Activated naive CD8-positive, alpha-beta T cell treated with anti-CD3 and anti-CD28 coated beads, Interleukin-2, amount 50 U/mL, for 16 hours (primary cell): ENCODE results near the gene PDHB.

ENCODE experiments used
- DNase-seq: peaks from one replicate; pipeline ENCODE4 v3.0.0-alpha.2; 2020; ENCODE audit warnings: low read depth, low spot score

The PDHB gene

GRCh38 chr3:58403513-58404109 is 30.0 kb downstream of the PDHB start:
- DNase-seq: no peak

- DNase-seq: no peak
These were observed 34.8 kb downstream of the PDHB start for GRCh38 chr3:58398669-58399333.

- no peak for DNase-seq
These were observed 39.3 kb downstream of the PDHB start for GRCh38 chr3:58394339-58394738.

- no peak for DNase-seq
These were observed 41.5 kb downstream of the PDHB start for GRCh38 chr3:58392181-58392580.

GRCh38 chr3:58391156-58391865 is 42.3 kb downstream of the PDHB start:
- DNase-seq: no peak

DNA sequence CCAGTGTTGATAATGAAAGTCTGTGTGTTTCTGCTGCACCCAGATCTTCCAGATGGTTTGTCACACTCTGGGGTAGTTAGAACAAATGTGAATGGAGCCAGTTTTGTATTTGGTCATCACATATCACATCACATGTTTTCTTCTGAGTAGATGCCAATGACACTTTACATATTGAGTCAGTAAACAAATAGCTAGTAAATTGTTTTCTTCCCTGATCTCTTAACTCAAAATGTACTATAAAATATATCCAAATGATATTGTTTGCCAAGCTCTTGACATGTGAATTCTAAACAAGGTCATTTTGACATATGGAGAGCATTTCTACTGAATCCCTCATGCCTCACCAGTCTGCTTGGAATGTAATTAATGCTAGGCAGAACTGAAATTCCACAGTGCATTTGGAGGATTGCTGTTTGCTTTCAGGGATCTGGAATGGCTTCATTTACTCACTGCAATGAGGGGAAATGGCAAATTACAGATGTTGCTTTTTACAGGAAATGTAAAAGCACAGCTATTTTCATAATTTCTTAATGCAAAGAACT is 45.0 kb downstream of the PDHB start:
- DNase-seq: no peak

- DNase-seq: no peak
These were observed 45.7 kb downstream of the PDHB start for GRCh38 chr3:58387650-58388546.

DNA sequence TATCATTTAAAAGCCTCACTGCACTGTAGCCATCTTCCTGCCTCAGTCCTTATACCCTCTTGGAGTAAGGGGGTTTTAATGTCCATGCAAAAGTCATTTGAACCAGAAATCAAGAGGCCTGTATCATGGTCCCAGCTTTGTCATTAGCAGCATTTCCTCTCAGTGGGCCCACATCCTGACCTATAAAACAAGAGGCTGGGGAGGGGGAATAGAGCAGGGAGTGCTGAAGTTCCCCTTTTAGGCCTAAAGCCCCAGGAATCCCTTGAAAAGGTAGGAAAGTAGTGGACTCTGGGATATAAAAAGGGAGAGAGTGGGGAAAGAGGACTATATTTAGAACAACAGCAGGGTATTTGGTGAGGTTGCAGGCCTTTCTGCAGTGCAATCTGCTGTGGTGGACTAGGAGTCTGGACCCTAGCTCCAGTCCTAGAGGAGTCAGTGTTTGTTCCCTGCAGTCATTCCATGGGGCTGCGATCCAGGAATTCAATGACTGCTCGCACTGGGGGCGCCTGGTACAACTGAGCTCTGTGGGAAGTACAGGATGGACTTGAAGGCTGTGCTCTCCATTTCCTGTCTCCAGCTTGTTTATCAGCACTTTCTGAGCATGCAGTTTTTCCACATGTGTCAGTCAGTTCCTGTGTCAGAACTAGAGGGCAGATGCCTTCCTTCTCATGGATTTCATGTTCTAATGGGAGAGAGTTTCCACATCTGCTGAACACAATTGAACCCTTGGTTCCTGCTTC is 46.8 kb downstream of the PDHB start:
- no peak for DNase-seq

DNA sequence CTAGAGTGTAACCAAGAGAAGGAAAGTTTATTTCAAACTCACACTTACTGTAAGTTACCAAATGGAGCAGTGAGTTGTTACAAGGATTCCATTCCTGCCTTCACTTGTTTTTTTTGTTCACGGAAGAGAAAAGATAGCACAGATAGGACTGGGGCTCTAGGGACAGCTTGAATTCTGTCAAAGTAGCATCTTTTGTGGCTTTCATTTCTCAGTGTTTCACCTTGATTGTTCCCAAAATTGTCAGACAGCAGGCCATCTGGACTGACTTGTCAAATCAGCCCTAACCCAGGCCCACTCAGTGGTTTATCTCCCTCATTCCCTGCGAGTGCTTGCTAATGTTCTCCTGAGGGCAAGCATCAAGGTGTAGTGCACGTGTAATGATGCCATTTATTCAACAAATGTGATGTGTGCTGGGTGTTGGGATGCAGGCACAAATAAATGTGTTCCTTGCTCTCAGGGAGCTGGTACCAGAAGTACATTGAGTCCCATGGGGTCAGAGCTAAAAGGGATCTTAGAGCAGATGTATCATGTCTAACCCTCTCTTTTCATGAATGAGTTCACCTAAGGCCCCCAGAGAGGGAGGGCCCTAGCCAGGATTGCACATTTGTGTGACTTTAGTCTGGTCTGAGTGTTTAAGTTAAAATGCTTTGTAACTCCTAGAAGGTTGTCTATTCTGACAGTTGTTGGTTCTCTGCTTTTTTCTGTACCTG is 49.1 kb downstream of the PDHB start:
- no peak for DNase-seq

DNA sequence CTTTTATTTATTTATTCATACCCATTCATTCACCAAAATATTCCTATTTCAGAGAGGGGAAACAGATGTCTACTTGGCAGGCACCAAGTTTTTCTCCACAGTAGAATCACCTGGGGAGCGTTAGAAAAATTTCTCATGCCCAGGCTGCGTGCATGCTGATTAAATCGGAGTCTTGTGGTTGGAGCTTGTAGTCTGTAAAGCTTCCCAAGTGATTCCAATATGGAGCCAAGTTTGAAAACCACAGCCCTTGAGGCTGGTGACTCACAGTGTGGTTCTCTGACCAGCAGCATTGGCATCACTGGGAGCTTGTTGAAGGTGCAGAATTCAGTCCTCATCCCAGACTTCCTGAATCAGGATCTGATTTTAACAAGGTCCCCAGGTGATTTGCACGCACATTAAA is 49.7 kb downstream of the PDHB start:
- no peak for DNase-seq

DNA sequence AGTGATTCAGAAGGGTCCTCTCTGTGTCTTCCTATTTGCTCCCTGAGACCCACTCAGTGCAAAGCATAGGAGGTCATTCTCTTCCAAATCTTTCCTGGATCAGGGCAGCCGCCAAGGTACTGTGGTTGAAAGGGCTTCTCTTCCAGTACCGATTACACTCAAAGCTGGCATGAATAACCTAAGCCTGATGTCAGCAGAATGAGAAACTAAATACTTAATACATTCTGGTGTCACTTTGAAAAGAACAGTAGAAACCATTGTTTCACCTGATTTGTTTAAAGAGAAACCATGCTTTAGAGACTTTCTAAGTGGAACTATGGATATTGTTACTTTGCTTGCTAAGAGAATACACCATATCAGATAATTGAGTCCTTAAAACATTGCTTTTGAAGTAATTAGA is 50.2 kb downstream of the PDHB start:
- no peak for DNase-seq

DNA sequence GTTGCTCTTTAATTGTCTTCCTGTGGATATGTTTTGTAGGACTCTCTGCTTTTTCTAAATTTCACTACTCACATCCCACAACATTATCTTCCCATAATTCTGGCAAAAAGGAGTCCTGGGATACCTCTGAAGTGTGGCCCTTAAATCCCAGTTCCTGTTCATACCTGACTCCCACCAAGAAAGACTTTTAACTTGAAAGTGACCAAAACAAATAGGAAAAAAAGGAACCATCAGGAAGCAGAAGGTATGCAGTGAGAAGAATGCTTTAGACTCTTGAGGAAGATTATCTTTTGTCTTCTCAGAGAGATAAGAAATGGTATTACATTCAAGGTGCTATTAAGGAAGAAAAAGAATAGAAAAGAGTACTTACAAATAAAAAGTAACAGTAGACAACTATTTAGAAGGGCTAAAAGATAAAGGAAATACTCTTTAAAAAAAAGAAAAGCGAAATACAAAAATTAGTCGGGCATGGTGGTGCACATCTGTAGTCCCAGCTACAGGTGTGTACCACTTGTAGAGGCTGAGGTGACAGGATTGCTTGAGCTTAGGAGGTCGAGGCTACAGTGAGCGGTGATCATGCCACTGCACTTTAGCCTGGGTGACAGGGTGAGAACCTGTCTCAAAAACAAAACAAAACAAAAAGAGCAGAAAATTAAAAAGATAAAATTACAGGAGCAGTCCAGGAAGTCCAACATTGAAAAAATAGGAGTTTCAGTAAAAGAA is 54.1 kb downstream of the PDHB start:
- DNase-seq: no peak

DNA sequence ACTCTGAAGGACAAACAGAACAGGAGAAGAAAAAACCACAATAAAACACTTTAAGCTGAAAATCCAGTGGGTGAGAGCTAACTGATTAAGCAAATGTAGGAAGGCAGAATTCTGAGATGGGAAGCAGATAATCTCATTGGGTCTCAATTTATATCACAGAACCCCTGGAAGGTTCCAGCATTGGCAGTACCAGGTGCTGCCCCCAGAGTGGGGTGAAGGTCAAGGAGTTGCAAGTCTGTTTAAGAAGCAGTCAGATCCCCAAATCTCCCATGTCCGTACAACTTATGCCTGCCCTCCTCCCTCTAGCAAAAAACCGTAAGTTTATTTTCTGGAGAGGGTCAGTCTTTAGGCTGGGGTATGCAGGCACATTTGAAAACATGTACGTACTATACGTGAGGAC is 55.9 kb downstream of the PDHB start:
- no peak for DNase-seq
